Muscle of leg (tissue), 11 donors: ENCODE data around the gene ZER1. TPM values are rescaled to one million over a fixed set of nuclear protein-coding genes. Genes with fewer than 3 reads are reported as not detected.

ENCODE experiments used
- DNase-seq: peaks from one replicate; pipeline ENCODE4 v3.0.0; 2013
- H3K27ac ChIP-seq: one replicate; pipeline ENCODE4 v1.5.1; 2013; ENCODE audit warnings: mild to moderate bottlenecking, low read length, control low read depth
- H3K27me3 ChIP-seq: one replicate; pipeline ENCODE4 v1.6.1; 2013; ENCODE audit warnings: low read length; ENCODE audit not compliant: control insufficient read depth, insufficient read depth
- H3K36me3 ChIP-seq: one replicate; pipeline ENCODE4 v1.6.1; 2013; ENCODE audit warnings: low read length; ENCODE audit not compliant: control insufficient read depth, insufficient read depth
- H3K4me1 ChIP-seq: one replicate; pipeline ENCODE4 v1.6.1; 2013; ENCODE audit warnings: low read length; ENCODE audit not compliant: control insufficient read depth, insufficient read depth
- H3K4me3 ChIP-seq: one replicate; pipeline ENCODE4 v1.5.1; 2013; ENCODE audit warnings: low read length, control low read depth
- H3K9me3 ChIP-seq: replicated peaks from 2 replicates; pipeline ENCODE4 v1.6.1; 2013; ENCODE audit warnings: low read depth, low read length; ENCODE audit not compliant: control insufficient read depth
- WGBS: methylation state at CpG from one replicate; pipeline ENCODE4 v1.1.5; 2013; ENCODE audit warnings: missing lambda C conversion rate; ENCODE audit not compliant: insufficient coverage; 5-methylcytosine and 5-hydroxymethylcytosine counted together
- polyA plus RNA-seq, 8 donors: library from polyadenylated mRNA; unstranded; fragments of 120-200 nt; gene quantifications; one replicate each; pipeline versions ENCODE4 v1.2.1 to v1.2.3, GENCODE V29; 2013; ENCODE audit warnings: inconsistent platforms in 1 of 8, low replicate concordance in 1 of 8; ENCODE audit not compliant: insufficient read length in 8 of 8, insufficient read depth in 1 of 8
- total RNA-seq: library from RNA; stranded (reverse); fragments of 120-200 nt; gene quantifications from one replicate; pipeline ENCODE4 v1.2.4, GENCODE V29; 2013

Gene ZER1
- total and polyA plus RNA-seq, 9 donors: 14.2 to 42.6 (median 32.9) TPM

DNA sequence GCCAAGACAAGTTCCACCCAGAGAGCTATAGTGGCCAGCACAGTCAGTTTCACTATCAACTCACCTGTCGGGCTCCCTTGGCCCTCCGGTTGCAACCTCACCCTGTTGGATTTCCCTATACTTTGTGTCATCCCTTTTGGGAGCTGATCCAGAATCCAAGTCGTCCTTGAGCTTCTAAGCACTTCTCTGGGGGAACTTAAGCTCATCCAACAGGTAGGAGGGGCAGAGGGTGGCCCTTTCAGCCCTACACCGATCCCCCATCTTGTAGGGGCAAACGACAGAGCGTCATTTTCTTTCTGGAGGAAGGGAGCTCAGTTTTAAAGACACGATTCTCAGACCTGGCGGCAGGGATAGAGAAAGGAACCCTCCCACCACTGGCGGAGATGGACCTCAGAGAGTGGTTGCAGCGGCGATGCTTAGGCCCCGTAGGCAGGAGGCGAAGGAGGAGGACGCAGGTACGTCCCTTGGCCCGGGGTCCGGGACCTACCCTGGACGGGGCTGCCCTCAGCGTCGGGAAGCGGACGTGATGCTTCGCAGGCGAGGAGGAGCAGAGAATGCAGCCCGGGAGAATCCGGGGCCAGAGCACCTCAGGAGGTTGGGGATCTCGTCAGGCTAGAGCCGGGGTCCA is 519 bp downstream of the ZER1 start:
- H3K9me3 ChIP-seq: peaks cover 6% of the 10 kb centered on the region
- H3K4me1 ChIP-seq: peaks cover 15% of the 10 kb centered on the region
- DNase-seq: peak; percentile 35
- WGBS: under 1% methylated on average over 24 of the region's 28 CpGs
- H3K4me3 ChIP-seq: peak overlapping the region; percentile 82
- H3K27me3 ChIP-seq: no peaks in the 10 kb centered on the region
- H3K36me3 ChIP-seq: peaks cover 13% of the 10 kb centered on the region
- H3K27ac ChIP-seq: peak overlapping the region; percentile 81

DNA sequence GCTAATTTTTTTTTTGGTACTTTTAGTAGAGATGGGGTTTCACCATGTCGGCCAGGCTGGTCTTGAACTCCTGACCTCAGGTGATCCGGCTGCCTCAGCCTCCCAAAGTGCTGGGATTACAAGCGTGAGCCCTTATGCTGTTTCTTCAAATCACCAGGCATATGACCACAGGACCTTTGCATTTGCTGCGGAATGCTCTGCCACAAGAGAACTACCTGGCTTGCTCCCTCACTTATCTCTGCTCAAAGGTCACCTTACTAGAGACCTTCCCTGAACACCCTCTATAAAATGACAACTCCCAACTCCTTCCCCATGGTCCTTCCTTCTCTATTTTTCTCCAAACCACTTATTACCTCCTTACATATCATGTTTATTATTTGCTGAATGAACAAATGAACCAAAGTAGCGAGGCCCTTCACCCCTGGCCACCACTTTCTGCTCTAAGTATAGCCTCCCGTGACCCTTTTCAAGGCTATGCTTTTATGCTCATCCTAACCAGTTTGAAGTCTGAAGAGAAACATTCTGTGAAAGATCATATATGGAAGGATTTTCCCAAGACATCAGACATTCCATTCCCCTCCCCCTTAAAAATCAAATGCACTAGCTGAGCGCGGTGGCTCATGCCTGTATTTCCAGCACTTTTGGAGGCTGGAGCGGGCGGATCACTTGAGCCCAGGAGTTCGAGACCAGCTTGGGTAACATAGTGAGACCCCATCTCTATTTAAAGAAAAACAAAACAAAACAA is 1.3 kb downstream of the ZER1 start:
- Histone ChIP-seq H3K4me1 (peaks cover 15% of the 10 kb centered on the region), H3K4me3 (peak overlapping the region; percentile 82), H3K27me3 (no peaks in the 10 kb centered on the region), H3K9me3 (no peaks in the 10 kb centered on the region), H3K27ac (peak overlapping the region; percentile 81), H3K36me3 (peaks cover 13% of the 10 kb centered on the region)
- DNase-seq: no peak
- 95% methylated on average over 3 of the region's 11 CpGs for WGBS

DNA sequence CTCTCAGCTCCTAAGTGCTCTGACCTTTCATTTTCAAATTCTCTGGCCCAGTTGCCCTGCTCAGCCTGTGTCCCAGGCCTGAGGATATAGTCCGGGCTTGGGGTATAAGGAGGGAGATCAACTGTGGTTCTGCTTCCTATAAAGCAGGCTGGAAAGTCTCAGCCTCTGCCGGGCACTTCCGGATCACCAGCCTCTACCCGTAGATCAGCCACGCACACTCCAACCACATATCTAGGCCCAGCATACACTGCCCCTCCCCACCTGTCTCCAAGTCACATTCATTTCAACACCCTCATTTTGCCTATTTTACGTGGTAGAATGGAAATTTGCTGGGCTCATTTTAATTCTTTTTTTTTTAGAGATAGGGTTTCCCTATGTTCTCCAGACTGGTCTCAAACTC is 3.1 kb downstream of the ZER1 start:
- no peaks in the 10 kb centered on the region for H3K9me3 ChIP-seq
- peaks cover 15% of the 10 kb centered on the region for H3K4me1 ChIP-seq
- H3K36me3 ChIP-seq: peaks cover 25% of the 10 kb centered on the region
- WGBS: 82% methylated on average over 4 of the region's 6 CpGs
- no peak for DNase-seq
- H3K27me3 ChIP-seq: no peaks in the 10 kb centered on the region
- H3K27ac ChIP-seq: no peak overlapping the region
- no peak overlapping the region for H3K4me3 ChIP-seq

DNA sequence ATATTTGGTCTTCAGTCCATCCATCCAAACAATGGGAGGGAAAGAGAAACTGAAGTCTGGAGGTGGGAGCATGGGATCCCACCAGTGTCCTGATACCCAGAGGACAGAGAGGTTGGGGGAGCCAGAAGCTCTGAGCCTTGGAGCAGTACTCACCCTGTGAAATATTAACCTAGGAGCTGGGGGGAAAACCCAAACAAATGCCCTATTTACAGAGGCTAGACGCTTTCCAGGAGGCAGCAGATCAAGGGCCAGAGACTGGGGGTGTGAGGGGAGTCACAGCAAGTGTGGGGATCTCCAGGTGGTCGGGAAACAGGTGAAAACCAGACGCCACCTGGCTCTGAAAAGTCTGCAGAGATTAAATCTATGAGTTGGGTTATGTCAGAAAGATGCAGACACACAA is 6.2 kb downstream of the ZER1 start:
- H3K9me3 ChIP-seq: no peaks in the 10 kb centered on the region
- 67% methylated on average over 3 of the region's 3 CpGs for WGBS
- peaks cover 2% of the 10 kb centered on the region for H3K4me1 ChIP-seq
- H3K36me3 ChIP-seq: peaks cover 25% of the 10 kb centered on the region
- no peak overlapping the region for H3K27ac ChIP-seq
- no peak for DNase-seq
- no peaks in the 10 kb centered on the region for H3K27me3 ChIP-seq
- H3K4me3 ChIP-seq: no peak overlapping the region

DNA sequence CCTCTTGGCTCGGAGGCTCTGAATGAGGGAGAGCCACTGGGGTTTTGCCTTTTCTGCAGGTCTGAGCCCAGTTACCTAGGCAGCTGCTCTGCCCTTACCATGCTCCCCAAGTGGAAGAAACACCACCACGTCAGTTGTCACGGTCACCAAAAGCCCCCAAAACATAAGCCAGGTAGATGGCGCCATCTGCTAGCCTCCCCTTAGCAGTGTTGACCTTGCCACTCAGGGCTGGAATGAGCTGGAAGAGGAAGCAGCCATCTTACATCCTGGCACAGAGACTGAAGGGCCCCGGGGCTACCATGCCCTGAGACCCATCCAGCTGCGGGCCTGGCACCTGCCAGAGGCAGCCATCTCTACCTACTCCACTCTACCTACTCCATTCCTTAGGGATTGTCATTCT is 7.4 kb downstream of the ZER1 start:
- Histone ChIP-seq H3K36me3 (peaks cover 25% of the 10 kb centered on the region), H3K27ac (no peak overlapping the region), H3K4me1 (no peaks in the 10 kb centered on the region), H3K9me3 (no peaks in the 10 kb centered on the region), H3K4me3 (no peak overlapping the region), H3K27me3 (no peaks in the 10 kb centered on the region)
- no peak for DNase-seq
- WGBS: 82% methylated on average over 5 of the region's 6 CpGs

DNA sequence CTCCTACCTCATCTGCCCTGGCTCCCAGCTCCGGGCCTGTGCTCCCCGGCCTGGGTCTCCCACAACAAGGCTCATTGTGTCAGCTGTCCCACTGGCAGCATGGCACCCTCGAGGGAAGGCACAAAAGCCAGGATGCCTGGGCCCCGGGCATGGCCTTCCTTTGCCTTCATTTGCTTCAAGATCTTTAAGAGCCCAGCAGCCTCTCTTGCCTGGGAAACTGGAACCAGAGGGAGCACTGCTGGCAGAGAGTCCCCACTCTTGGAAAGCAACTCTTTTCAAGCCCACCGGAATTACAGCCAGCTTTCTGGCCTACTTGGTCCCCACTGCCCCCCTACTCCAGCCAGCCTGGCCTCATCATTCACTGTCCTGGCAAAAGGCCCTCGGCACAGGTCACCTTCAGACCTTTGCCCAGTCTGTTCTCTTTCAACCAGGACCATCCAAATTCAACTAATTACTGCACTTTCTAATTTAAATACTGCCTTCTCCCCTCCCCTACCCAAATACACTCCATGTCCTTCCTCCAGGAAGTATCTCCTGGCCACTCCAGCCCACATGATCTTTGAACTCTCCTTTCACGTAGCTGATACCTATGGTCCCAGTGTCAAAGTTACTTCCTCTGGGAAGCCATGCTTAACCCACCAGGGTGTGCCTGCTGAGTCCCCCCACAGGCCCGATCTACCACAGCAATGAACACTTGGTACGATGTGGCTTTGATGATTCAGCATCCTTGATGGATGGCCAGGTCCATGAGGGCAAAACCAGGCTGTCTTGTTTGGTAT is 8.9 kb downstream of the ZER1 start:
- Histone ChIP-seq H3K9me3 (no peaks in the 10 kb centered on the region), H3K4me3 (no peak overlapping the region), H3K27ac (no peak overlapping the region), H3K36me3 (peaks cover 19% of the 10 kb centered on the region), H3K27me3 (no peaks in the 10 kb centered on the region), H3K4me1 (no peaks in the 10 kb centered on the region)
- no peak for DNase-seq
- WGBS: 78% methylated on average over 9 of the region's 9 CpGs

DNA sequence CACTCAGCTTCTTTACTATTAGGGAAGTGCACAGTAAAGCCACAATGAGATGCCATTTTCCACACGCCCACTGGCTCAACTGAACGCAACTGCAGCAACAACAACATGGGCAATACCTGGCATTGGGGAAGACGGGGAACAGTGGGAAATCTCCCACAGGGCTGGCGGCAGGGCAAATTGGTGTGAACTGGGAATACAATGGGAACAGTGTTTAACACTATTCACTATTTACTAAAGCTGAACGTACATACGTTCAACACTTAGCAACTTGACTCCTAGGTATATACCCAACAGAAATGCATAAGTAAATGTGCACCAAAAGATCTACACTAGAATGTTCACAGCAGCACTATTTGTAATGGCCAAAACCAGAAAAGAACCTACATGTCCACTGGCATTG is 14.1 kb downstream of the ZER1 start:
- WGBS: 100% methylated on average over 1 of the region's 6 CpGs
- no peaks in the 10 kb centered on the region for H3K27me3 ChIP-seq
- peaks cover 26% of the 10 kb centered on the region for H3K36me3 ChIP-seq
- no peak for DNase-seq
- H3K27ac ChIP-seq: no peak overlapping the region
- H3K4me3 ChIP-seq: no peak overlapping the region
- H3K9me3 ChIP-seq: no peaks in the 10 kb centered on the region
- H3K4me1 ChIP-seq: no peaks in the 10 kb centered on the region

DNA sequence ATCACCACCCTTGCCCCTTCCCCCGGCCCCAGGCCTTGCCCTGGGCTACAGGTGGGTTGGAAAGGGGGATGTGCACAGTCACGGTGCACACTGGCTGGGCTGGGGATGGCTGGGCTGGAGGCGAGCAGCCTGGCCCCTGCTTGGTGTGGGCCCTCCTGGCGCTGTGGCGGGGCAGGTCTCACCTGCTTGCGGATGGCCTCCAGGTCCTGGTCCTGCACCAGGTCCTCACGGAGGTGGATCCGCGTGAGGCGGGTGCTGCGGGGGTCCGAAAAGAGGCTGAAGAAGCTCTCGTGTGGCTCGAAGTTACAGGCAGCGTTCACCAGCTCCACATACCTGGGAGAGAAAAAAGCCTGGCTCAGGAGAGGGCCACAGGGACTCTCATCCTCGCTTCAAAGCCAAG is 18.1 kb downstream of the ZER1 start:
- Histone ChIP-seq H3K27me3 (no peaks in the 10 kb centered on the region), H3K4me1 (no peaks in the 10 kb centered on the region), H3K4me3 (no peak overlapping the region), H3K9me3 (no peaks in the 10 kb centered on the region), H3K36me3 (peaks cover 55% of the 10 kb centered on the region), H3K27ac (no peak overlapping the region)
- WGBS: 87% methylated on average over 11 of the region's 16 CpGs
- no peak for DNase-seq

DNA sequence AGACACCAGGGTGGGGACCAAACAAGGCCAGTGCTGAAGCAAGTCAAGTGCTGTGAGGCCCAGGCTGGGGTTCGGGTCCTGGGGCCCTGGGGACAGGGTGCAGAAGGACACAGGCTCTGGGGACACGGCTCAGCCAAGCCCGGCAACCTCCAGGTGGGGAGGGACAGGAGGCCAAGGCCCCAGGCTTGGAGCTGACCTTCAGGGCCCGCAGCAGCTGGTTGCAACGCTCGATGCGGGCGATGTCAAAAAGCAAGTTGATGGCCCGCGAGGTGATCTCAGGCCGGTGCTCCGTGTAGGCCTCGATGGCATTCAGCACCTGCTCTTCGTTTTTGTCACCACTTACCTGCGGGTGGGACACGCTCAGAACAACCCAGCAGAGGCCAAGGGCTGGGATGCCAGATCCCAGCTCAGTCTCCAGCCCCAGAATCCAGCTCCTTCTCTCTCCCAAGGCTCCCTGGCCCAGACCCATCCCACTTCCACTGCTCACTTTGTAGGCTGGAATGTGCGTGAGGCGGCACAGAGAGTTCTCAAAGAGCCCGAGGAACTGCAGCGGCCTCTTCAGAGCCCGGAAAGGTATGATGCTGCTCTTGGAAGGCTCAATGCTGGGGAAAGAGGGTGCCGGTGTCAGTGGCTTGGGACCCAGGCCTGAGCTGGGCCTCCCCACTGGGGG is 20.7 kb downstream of the ZER1 start:
- Histone ChIP-seq H3K36me3 (peaks cover 55% of the 10 kb centered on the region), H3K27ac (no peak overlapping the region), H3K4me1 (peaks cover 4% of the 10 kb centered on the region), H3K4me3 (no peak overlapping the region), H3K27me3 (no peaks in the 10 kb centered on the region), H3K9me3 (no peaks in the 10 kb centered on the region)
- no peak for DNase-seq
- 93% methylated on average over 17 of the region's 22 CpGs for WGBS

DNA sequence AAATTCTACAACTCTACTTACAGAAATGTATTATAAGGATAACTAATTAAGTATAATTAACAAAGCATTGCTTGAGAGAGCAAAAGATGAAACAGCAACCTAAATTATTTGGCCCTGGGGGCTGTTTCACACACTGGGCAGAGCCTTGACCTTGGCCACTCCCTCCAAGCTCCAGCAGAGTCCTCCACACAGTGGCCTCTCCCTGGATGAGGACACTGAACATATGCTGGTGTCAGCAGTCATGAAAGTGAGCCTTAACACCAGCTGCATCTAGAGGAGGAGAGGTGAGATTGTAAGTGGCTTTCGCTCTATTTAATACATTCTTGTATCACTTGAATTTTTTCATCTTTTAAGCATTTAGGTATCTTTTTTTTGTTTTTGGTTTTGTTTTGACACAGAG is 24.5 kb downstream of the ZER1 start:
- no CpG with 5 or more reads among the region's 1 CpG for WGBS
- Histone ChIP-seq H3K27me3 (no peaks in the 10 kb centered on the region), H3K27ac (peak overlapping the region; percentile 74), H3K9me3 (no peaks in the 10 kb centered on the region), H3K4me1 (peaks cover 4% of the 10 kb centered on the region), H3K36me3 (peaks cover 30% of the 10 kb centered on the region), H3K4me3 (no peak overlapping the region)
- DNase-seq: peak; percentile 41
